C4-2B (cell line): ENCODE results near the gene CYGB.

Source experiments
- CTCF ChIP-seq: fragments of 450-650 bp; conservative IDR thresholded peaks from 2 replicates; pipeline ENCODE4 v1.5.1; 2017; ENCODE audit warnings: mild to moderate bottlenecking
- ZFX ChIP-seq: fragments of 450-650 bp; IDR thresholded peaks from 2 replicates; pipeline ENCODE4 v1.6.1; 2017

DNA sequence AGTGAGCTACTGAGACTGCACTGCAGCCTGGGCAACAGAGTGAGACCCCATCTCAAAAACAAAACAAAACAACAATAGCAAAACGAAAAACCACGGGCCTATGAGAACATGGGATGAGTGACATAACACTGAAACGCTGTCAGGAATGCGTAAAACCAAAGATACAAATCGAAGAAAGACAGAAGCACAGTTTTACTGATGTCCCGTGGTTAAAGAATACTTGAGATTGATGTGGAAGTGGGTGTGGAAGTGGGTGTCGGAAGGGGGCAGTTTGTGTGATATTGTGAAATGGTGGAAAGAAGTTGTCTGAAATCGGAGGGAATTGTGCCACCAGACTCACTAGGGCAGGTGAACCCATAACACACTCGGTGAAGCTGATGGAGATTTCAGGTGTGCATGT lies 38.7 kb upstream of the CYGB start:
- TF ChIP-seq CTCF (no peak), ZFX (no peak)
